DND-41 (cell line): ENCODE data around the gene ZNF497.

Experiments used
- ATAC-seq: fragments of 200-7000 bp; cut with Tn5 transposase; 3 replicates; pipeline ENCODE4 v1.9.1; 2021; ENCODE audit warnings: low read depth; ENCODE audit not compliant: insufficient read depth
- DNase-seq: peaks from one replicate; pipeline ENCODE4 v3.0.0-alpha.2; 2020
- H2AFZ ChIP-seq: 2 replicates; pipeline ENCODE4 v1.6.0; 2012; ENCODE audit warnings: low read depth, low read length
- H3K27ac ChIP-seq: 2 replicates; pipeline ENCODE4 v1.5.1; 2012; ENCODE audit warnings: low read length, inconsistent platforms
- H3K27me3 ChIP-seq: fragments of 200-600 bp; sonication (generic); 2 replicates; pipeline ENCODE4 v1.6.0; 2012; ENCODE audit warnings: low read length, mild to moderate bottlenecking, inconsistent platforms; ENCODE audit not compliant: insufficient read depth, poor library complexity
- H3K36me3 ChIP-seq: 2 replicates; pipeline ENCODE4 v1.5.1; 2012; ENCODE audit warnings: low read length, inconsistent platforms; ENCODE audit not compliant: insufficient read depth
- H3K4me1 ChIP-seq: 2 replicates; pipeline ENCODE4 v1.5.1; 2012; ENCODE audit warnings: mild to moderate bottlenecking, low read length; ENCODE audit not compliant: insufficient read depth
- H3K4me2 ChIP-seq: 2 replicates; pipeline ENCODE4 v1.6.0; 2012; ENCODE audit warnings: mild to moderate bottlenecking, moderate library complexity, low read length, inconsistent platforms; ENCODE audit not compliant: insufficient read depth
- H3K4me3 ChIP-seq, 2 experiments: fragments of 200-600 bp in 1 of 2; shearing (Covaris generic) in 1 of 2; 2 replicates each; pipeline ENCODE4 v1.5.1; 2012 to 2016; ENCODE audit warnings: inconsistent platforms in 2 of 2, low read length in 2 of 2, mild to moderate bottlenecking in 2 of 2, low read depth in 1 of 2, moderate library complexity in 1 of 2
- H3K79me2 ChIP-seq: 2 replicates; pipeline ENCODE4 v1.6.0; 2012; ENCODE audit warnings: low read length, inconsistent platforms; ENCODE audit not compliant: insufficient read depth
- H3K9ac ChIP-seq: 2 replicates; pipeline ENCODE4 v1.6.0; 2012; ENCODE audit warnings: low read depth, mild to moderate bottlenecking, inconsistent platforms, low read length, moderate library complexity
- H3K9me3 ChIP-seq: 2 replicates; pipeline ENCODE4 v1.5.1; 2012; ENCODE audit warnings: low read length, moderate library complexity, mild to moderate bottlenecking, inconsistent platforms; ENCODE audit not compliant: insufficient read depth, severe bottlenecking
- H4K20me1 ChIP-seq: 2 replicates; pipeline ENCODE4 v1.6.0; 2012; ENCODE audit warnings: low read length; ENCODE audit not compliant: insufficient read depth
- EZH2 ChIP-seq: IDR thresholded peaks from 3 replicates; pipeline ENCODE4 v1.6.1; 2012; ENCODE audit warnings: borderline replicate concordance, low read depth, mild to moderate bottlenecking, moderate library complexity, low read length, inconsistent platforms; ENCODE audit not compliant: severe bottlenecking
- TF ChIP-seq, protein P1 (sequence below): IDR thresholded peaks from 2 replicates; pipeline ENCODE4 v1.5.1; 2012; ENCODE audit warnings: borderline replicate concordance, low read length, moderate library complexity, mild to moderate bottlenecking; ENCODE audit not compliant: poor library complexity, severe bottlenecking; ENCODE audit errors: extremely low read depth

Gene ZNF497

DNA sequence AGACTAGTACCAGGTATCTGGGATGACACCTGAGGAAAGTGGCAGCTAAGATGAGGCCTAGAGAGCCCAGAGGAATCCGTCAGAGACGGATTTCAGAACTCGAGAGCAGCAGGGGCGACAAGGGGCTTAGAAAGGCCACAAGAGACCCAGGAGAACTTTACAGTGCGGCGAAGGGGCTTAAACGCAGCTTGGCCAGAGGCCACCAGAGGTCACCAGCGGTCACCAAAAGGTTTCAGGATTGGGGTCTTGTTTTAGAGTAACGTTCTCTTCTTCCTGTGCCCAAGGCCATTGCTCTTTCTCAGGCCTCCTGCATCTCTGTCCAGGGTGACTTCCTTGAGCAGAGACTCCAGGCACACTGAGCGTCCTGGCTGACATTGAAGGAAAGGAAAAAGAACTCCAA is 33.6 kb downstream of the ZNF497 start:
- Histone ChIP-seq H3K9ac (no peak overlapping the region), H3K4me2 (peak overlapping the region; percentile 19; the same call in 1 of the 2 replicates), H3K4me3 (no peak overlapping the region), H3K27me3 (no peaks in the 10 kb centered on the region), H2AFZ (no peak overlapping the region), H3K36me3 (0 out of 2 replicates have a peak, but pooled peaks cover 3% of the 10 kb centered on the region), H3K27ac (no peak overlapping the region), H3K4me1 (peaks cover 39% of the 10 kb centered on the region), H4K20me1 (no peaks in the 10 kb centered on the region), H3K9me3 (no peaks in the 10 kb centered on the region), H3K79me2 (peaks cover 32% of the 10 kb centered on the region)
- TF ChIP-seq, protein P1, sequence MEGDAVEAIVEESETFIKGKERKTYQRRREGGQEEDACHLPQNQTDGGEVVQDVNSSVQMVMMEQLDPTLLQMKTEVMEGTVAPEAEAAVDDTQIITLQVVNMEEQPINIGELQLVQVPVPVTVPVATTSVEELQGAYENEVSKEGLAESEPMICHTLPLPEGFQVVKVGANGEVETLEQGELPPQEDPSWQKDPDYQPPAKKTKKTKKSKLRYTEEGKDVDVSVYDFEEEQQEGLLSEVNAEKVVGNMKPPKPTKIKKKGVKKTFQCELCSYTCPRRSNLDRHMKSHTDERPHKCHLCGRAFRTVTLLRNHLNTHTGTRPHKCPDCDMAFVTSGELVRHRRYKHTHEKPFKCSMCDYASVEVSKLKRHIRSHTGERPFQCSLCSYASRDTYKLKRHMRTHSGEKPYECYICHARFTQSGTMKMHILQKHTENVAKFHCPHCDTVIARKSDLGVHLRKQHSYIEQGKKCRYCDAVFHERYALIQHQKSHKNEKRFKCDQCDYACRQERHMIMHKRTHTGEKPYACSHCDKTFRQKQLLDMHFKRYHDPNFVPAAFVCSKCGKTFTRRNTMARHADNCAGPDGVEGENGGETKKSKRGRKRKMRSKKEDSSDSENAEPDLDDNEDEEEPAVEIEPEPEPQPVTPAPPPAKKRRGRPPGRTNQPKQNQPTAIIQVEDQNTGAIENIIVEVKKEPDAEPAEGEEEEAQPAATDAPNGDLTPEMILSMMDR = peak; percentile 69
- TF ChIP-seq EZH2 = no peak
- peak; percentile 44 for DNase-seq
- ATAC-seq = no peak

DNA sequence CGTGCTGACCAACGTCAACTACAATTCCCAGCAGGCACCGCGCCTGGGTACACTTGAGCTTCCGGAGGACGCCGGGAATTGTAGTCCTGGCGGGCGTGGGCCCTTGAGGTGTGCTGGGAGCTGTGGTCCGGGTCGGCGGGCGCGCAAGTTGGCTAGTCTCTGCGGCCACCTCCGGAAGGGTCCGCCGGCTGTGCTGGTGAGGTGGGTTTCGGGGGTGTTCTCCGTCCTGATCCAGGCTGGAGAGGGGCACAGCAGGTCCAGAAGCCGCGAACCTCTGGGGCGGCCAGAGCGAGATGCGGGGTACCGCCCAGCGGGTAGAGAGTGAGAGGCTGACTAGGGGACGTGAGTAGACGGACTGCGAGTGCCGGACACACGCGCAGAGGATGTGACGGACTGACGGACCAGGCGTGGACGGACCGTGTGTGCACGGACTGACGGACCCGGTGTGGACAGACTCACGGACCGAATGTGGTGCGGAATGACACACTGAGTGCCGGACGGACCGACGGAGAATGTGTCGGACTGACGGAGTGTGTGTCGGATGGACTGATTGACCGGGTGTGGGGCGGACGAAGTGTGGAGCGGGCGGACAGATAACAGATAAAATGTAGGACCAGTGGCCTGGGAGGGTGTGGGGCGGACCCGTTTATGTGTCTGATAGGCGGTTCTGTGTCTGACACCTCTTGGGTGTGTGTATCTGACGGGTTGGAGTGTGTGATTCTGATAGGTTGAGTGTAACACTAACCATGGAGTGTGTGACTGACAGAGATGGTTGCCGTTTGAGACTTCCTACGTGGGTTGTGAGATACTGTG is 35.4 kb downstream of the ZNF497 start, which contains the start of gene ZSCAN22:
Gene ZSCAN22, plus strand, starts transcription at position 81 of the 813 bp plus-strand sequence. CDS start 7,809 bp downstream, outside the sequence.
- Histone ChIP-seq H4K20me1 (no peaks in the 10 kb centered on the region), H3K4me2 (peak within 1 kb of the TSS; percentile 93), H3K9me3 (no peaks in the 10 kb centered on the region), H3K36me3 (peaks cover 5% of the 10 kb centered on the region; the same call in 1 of the 2 replicates), H3K4me1 (peaks cover 39% of the 10 kb centered on the region), H3K9ac (peak within 1 kb of the TSS; percentile 63), H2AFZ (peak within 1 kb of the TSS; percentile 94), H3K79me2 (peaks cover 32% of the 10 kb centered on the region), H3K27ac (peak within 1 kb of the TSS; percentile 74), H3K4me3 (peak within 1 kb of the TSS; percentile 58 to 76), H3K27me3 (no peaks in the 10 kb centered on the region)
- peak; percentile 88 for DNase-seq
- peak; percentile 97 for ATAC-seq
- TF ChIP-seq, protein P1 = no peak
- TF ChIP-seq EZH2 = no peak

DNA sequence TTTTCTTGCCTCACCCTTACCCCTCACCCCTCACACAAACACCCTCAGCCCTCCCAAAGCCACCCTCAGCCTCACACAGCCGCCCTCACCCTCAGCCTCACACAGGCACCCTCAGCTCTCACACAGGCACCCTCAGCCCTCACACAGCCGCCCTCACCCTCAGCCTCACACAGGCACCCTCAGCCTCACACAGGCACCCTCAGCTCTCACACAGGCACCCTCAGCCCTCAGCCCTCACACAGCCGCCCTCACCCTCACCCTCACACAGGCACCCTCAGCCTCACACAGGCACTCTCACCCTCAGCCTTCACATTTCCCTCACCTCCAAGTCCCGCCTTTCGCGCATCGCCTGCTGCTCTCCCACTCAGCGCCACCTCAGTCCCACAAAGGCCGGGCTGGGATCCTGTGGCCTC is 36.0 kb downstream of the ZNF497 start:
- H3K27me3 ChIP-seq = no peaks in the 10 kb centered on the region
- H3K9me3 ChIP-seq = no peaks in the 10 kb centered on the region
- H3K79me2 ChIP-seq = peaks cover 32% of the 10 kb centered on the region
- no peak for TF ChIP-seq EZH2
- TF ChIP-seq, protein P1 = no peak
- peaks cover 39% of the 10 kb centered on the region for H3K4me1 ChIP-seq
- H2AFZ ChIP-seq = peak overlapping the region; percentile 94
- peak overlapping the region; percentile 74 for H3K27ac ChIP-seq
- H4K20me1 ChIP-seq = no peaks in the 10 kb centered on the region
- peaks cover 6% of the 10 kb centered on the region; the same call in 1 of the 2 replicates for H3K36me3 ChIP-seq
- H3K4me2 ChIP-seq = peak overlapping the region; percentile 93
- DNase-seq = no peak
- H3K4me3 ChIP-seq = peak overlapping the region; percentile 58 to 76
- peak; percentile 71 for ATAC-seq
- peak overlapping the region; percentile 63 for H3K9ac ChIP-seq
